ENCODE results near the gene TCF7L1.
A peak's percentile ranks its signal among the peaks of the same experiment; 100 is the strongest.
"Not testable (repeated sequence)": the region's sequence is repeated elsewhere in the genome, so short reads cannot be mapped to it uniquely, and the experiment has no call there.

Gene TCF7L1

GRCh38 chr2:85329181-85329651 is 196.0 kb downstream of the TCF7L1 start:
- no peak for DNase-seq

- not testable (repeated sequence) for DNase-seq
Observed at GRCh38 chr2:85329701-85330100, 196.5 kb downstream of the TCF7L1 start.

DNA sequence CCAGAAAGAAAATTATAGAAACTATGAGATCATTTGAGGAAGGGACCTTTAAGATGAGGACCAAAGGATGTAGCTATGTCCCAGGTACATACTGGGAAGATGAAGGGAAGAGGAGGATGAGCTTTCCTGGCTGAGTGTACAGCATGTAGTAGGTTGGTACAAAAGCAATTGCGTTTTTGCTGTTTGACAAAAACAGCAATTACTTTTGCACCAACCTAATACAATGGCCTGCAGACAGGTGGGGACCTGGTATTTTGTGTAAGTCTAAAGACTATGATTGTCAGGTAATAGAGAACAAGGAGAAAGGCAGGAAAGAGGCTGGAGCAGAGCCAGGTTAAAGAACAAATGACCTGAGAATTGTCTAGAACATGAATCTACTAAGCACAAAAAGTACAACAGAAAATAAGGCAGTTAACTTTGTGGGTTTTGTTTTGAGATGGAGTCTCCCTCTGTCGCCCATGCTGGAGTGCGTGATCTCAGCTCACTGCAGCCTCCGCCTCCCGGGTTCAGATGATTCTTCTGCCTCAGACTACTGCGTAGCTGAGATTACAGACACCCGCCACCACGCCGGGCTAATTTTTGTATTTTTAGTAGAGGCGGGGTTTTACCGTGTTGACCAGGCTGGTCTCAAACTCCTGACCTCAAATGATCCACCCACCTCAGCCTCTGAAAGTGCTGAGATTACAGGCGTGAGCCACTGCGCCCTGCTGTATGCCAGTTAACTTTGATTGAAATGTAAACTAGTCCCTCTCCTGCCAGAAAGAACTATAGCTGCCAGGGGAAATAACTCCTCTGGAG is 197.8 kb downstream of the TCF7L1 start:
- DNase-seq: no peak

DNA sequence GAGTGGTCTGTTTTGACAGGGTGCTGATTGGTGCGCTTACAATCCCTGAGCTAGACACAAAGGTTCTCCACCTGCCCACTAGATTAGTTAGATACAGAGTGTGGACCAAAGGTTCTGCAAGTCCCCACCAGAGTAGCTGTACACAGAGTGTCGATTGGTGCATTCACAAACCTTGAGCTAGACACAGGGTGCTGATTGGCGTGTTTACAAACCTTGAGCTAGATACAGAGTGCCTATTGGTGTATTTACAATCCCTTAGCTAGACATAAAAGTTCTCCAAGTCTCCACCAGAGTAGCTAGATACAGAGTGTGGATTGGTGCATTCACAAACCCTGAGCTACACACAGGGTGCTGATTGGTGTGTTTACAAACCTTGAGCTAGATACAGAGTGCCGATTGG is 200.7 kb downstream of the TCF7L1 start:
- DNase-seq: not testable (repeated sequence)

GRCh38 chr2:85334928-85335327 is 201.7 kb downstream of the TCF7L1 start:
- no peak for DNase-seq

- no peak for DNase-seq
Observed at GRCh38 chr2:85340034-85340892, 207.1 kb downstream of the TCF7L1 start.

GRCh38 chr2:85341269-85342029 is 208.3 kb downstream of the TCF7L1 start:
- no peak for DNase-seq

DNA sequence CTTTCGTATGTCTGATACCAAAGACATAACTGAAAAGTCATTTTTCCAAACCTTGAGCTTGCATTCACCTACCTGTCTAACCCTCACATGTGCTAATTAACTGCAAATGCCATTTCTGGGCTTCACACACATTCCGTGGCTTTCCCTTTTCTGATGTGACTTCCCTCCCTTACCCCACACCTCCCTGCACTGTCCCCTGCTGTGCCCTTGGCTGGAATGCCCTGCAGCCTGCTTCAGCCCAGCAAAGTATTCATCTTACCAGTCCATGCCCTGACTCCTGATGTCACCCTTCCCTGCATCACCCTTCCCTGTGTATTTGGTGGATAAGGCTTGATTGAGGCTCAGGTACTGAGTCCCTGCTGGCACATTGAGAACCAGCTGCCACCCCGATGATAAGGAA is 209.0 kb downstream of the TCF7L1 start:
- no peak for DNase-seq

DNA sequence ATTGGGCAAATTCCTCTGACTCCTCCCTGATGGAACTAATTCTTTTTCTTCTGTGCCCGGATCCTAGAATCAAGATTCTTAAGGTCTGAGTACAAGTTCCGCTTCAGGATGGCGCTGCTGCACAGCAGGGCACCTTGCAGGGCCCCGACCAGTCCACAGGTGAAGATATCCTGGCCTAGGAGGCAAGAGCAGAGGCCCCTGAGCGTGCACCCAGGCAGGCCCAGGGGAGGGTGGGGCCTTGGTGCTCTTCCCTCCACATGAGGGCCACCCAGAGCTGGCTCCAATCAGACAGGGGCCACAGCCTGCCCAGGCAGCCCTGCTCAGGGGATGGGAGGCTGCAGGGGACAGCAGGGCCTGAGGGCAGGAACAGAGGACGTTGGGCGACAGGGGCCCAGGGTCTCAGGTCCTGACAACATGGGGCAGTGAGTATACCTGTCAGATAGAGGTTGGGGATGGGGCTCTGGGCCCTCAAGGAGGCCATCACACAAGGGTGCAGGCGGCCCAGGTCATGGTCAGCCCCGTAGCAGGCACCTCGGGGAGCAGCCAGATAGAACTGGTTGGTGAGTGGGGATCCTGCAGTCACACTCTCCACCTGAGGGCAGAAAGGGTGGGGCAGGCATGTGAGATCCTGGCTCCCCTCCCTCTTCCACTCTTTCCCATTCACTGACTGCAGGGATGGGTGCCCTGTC is 210.2 kb downstream of the TCF7L1 start:
- not testable (repeated sequence) for DNase-seq

DNA sequence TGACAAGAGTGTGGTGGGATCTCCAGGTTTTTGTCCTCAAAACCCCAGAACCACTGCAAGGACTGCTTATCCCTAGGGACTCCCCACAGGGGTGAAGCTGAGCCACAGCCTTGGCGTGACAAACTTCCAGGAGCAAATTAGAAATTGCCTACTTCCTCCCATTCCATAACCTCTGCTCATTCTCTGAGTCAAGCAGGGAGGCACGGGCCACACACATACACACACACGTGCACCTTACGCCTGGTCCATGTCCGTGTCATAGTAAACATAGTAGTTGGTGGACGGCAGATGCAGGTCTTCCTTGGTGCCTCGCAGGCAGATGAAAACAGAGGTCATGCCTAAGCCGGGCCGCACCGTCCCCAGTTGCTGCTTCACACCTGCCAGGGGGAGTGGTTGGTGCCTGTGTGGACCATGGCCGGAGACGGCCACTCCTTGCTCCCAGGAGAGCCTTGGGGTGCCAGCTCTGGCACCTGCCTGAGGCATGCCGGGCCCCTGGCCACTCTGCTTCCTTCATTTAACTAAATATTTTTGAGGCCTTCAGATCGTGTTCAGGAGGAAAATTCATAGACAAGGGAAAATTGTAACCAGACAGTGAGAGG is 211.3 kb downstream of the TCF7L1 start:
- no peak for DNase-seq

- no peak for DNase-seq
Observed at GRCh38 chr2:85347599-85347998, 214.4 kb downstream of the TCF7L1 start.

- DNase-seq: no peak
Observed at GRCh38 chr2:85353876-85354285, 220.7 kb downstream of the TCF7L1 start.

DNA sequence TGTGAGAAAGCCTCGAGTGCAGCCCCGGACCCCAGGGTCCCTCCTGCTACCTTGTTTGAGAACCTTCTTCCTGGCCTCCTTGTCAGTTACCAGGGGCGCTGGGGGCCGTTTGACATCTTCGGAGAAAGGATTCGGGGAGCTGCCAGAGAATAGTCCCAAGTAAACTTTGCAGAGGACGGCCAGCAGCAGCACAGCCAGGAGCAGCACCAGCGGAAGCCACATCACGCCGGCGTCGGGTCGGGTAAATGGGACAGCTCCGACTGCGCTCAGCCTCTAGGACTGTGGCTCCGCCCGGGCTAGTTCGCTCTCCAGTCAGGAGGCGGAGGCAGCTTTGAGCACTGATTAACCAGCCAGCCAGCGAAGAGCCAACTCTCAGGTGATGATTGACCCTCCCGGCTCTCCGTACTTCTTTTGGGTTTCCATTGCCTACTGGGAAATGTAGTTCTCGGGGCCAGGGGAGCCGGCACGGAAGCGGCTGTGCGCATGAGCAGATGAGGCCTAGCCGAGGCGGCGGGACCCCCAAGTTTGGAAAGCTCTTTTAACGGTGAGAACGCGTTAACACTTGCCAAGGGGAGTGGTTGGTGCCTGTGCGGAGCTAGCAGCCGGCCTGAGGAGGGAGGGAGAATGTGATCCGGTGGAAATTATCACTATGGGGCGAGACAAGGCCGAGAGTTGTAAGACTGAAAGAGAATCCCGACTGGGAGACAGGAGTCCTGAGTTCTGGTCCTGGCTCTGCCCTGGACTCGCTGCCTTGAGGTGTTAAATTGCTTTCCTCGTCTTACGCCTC is 221.3 kb downstream of the TCF7L1 start, which contains the start of the genes ELMOD3 and RETSAT:
Gene ELMOD3 (plus strand): TSS at position 484 of the 787 bp plus-strand sequence. CDS start 2,430 bp downstream, outside the sequence.
Gene RETSAT (minus strand): TSS at position 243 of the 787 bp plus-strand sequence. CDS start 21 bp downstream, at position 222.
- peak; percentile 100 for DNase-seq

GRCh38 chr2:85355073-85355410 is 221.8 kb downstream of the TCF7L1 start:
- no peak for DNase-seq

- DNase-seq: no peak
Observed at GRCh38 chr2:85355521-85355920, 222.3 kb downstream of the TCF7L1 start.

DNA sequence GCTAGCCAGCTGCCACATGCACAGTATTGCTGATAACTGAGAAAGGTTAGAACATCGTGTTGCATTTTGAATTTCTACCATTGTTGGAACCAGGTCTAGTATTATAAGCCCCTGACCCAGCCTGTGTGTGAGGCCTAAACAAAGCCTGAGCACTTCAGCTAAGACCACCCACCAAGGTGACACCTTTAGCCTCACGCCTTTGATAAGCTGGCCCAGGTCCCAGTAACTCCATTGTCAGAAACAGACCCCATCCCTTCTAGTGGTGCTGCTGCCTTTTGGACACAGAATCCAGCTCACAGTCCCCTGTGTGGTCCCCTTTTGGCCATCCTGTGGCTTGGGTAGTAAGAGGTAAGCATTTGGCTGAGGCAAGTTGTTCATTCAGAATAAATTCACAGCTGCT is 223.0 kb downstream of the TCF7L1 start:
- DNase-seq: no peak

- DNase-seq: no peak
Observed at GRCh38 chr2:85357736-85358135, 224.5 kb downstream of the TCF7L1 start.
